Neutrophil (primary cell): ENCODE measurements around the gene CD34.

Experiments
- H3K27ac ChIP-seq: fragments of 200-600 bp; sonication (generic); 2 replicates; pipeline ENCODE4 v1.5.1; 2016; ENCODE audit warnings: mild to moderate bottlenecking, moderate library complexity
- H3K27me3 ChIP-seq: fragments of 200-600 bp; sonication (generic); 2 replicates; pipeline ENCODE4 v1.6.0; 2016; ENCODE audit warnings: mild to moderate bottlenecking
- H3K36me3 ChIP-seq: fragments of 200-600 bp; sonication (generic); 2 replicates; pipeline ENCODE4 v1.5.1; 2017
- H3K4me1 ChIP-seq, 2 experiments: fragments of 200-600 bp in 1 of 2; sonication (generic) in 1 of 2; 1 replicate in 1 of 2; 2 replicates in 1 of 2; pipeline versions ENCODE4 v1.5.1 to v1.6.1; 2013 to 2016; ENCODE audit warnings: low read depth in 1 of 2, low read length in 1 of 2, mild to moderate bottlenecking in 1 of 2, moderate library complexity in 1 of 2; ENCODE audit not compliant: control insufficient read depth in 1 of 2, insufficient read depth in 1 of 2
- H3K4me3 ChIP-seq, 2 experiments: fragments of 200-600 bp in 1 of 2; sonication (generic) in 1 of 2; 1 replicate in 1 of 2; 2 replicates in 1 of 2; pipeline ENCODE4 v1.5.1; 2013 to 2016; ENCODE audit warnings: low read depth in 1 of 2, low read length in 1 of 2, mild to moderate bottlenecking in 1 of 2, moderate library complexity in 1 of 2
- H3K9me3 ChIP-seq: fragments of 200-600 bp; sonication (generic); 2 replicates; pipeline ENCODE4 v1.5.1; 2016
- CTCF ChIP-seq: fragments of 200-600 bp; sonication (generic); IDR thresholded peaks from 2 replicates; pipeline ENCODE4 v1.5.1; 2016; ENCODE audit warnings: antibody characterized with exemption

CD34 gene

DNA sequence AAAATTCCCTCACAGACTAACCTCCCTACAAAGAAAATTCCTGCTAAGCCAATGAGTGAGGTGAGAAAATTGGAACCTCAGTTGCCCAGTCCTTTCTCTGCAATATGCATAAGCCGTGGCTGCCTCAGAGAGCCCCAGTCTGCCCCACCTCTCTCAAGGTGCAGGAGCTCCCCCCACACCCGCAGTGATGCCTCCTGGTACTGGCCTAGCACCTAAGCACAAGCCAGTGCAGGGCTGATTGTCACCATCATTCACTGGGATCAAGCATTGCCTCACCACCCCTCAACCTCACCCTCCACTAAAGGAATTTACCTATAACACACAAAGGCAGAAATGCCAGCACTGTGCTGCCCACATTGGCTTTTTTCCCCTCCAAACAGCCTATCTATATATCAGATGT is 56.9 kb downstream of the CD34 start:
- peaks cover 55 to 73% of the 10 kb centered on the region in 2 experiments for H3K4me1 ChIP-seq
- no peak overlapping the region for H3K27ac ChIP-seq
- no peak for TF ChIP-seq CTCF
- peaks cover 14% of the 10 kb centered on the region for H3K36me3 ChIP-seq
- no peaks in the 10 kb centered on the region for H3K9me3 ChIP-seq
- no peak overlapping the region for H3K4me3 ChIP-seq
- H3K27me3 ChIP-seq, result no peaks in the 10 kb centered on the region

DNA sequence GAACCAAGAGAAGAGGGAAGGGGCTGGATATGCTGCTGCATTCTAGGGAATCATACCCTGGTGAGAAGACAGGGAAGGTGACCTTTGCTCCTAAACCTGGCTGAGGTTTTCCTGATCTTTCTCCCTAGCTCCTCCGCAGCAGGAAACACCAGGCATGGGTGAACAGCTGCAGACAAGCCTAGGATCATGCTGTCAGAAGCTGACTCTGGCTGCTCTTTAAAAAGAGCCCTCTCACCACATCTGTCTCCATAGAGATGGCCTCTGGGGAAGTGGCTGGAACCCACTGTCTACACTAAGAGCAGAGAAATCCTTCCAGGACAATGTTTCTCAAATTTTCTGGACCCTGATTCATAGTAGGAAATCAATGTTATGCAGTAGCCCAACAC is 57.6 kb downstream of the CD34 start:
- no peak for TF ChIP-seq CTCF
- peaks cover 14% of the 10 kb centered on the region for H3K36me3 ChIP-seq
- no peaks in the 10 kb centered on the region for H3K9me3 ChIP-seq
- peaks cover 55 to 73% of the 10 kb centered on the region in 2 experiments for H3K4me1 ChIP-seq
- H3K27me3 ChIP-seq, result no peaks in the 10 kb centered on the region
- H3K27ac ChIP-seq, result peak overlapping the region; percentile 80
- no peak overlapping the region for H3K4me3 ChIP-seq

- Histone ChIP-seq H3K4me1 (peaks cover 56 to 73% of the 10 kb centered on the region in 2 experiments), H3K36me3 (peaks cover 14% of the 10 kb centered on the region), H3K27me3 (no peaks in the 10 kb centered on the region), H3K4me3 (no peak overlapping the region), H3K27ac (peak overlapping the region; percentile 80), H3K9me3 (no peaks in the 10 kb centered on the region)
- TF ChIP-seq CTCF, result no peak
Observed at GRCh38 chr1:207852576-207853371, 58.2 kb downstream of the CD34 start.

DNA sequence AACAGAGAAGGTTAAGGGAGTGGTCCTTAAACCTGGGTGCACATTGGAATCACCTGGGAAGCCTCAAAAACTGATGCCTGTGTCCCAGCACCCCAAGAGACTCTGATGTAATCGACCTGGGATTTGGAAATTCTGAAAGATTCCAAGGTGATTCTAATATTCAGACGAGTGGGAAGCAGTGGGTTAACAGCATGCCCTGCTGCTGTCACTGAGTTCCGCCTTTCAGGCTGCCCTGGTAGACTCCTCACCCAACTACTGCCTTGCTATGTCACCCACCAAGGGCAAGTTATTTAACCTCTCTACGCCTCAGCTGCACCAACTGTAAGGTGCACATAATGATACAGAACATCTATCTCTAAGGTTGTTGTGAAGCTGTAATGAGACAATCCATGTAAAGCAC is 59.2 kb downstream of the CD34 start:
- Histone ChIP-seq H3K36me3 (peaks cover 8% of the 10 kb centered on the region), H3K4me1 (peaks cover 59 to 75% of the 10 kb centered on the region in 2 experiments), H3K27ac (peak overlapping the region; percentile 80), H3K9me3 (no peaks in the 10 kb centered on the region), H3K4me3 (no peak overlapping the region), H3K27me3 (no peaks in the 10 kb centered on the region)
- TF ChIP-seq CTCF, result no peak

GRCh38 chr1:207850621-207851407 is 60.1 kb downstream of the CD34 start:
- H3K36me3 ChIP-seq, result no peaks in the 10 kb centered on the region
- no peaks in the 10 kb centered on the region for H3K27me3 ChIP-seq
- H3K4me1 ChIP-seq, result peaks cover 59 to 70% of the 10 kb centered on the region in 2 experiments
- peak overlapping the region; percentile 80 for H3K27ac ChIP-seq
- no peak overlapping the region for H3K4me3 ChIP-seq
- no peak for TF ChIP-seq CTCF
- no peaks in the 10 kb centered on the region for H3K9me3 ChIP-seq
